ENCODE measurements around the gene TRIM72.
A peak's percentile ranks its signal among the peaks of the same experiment; 100 is the strongest.
"Not testable (repeated sequence)": the region's sequence is repeated elsewhere in the genome, so short reads cannot be mapped to it uniquely, and the experiment has no call there.

TRIM72 gene, protein sequence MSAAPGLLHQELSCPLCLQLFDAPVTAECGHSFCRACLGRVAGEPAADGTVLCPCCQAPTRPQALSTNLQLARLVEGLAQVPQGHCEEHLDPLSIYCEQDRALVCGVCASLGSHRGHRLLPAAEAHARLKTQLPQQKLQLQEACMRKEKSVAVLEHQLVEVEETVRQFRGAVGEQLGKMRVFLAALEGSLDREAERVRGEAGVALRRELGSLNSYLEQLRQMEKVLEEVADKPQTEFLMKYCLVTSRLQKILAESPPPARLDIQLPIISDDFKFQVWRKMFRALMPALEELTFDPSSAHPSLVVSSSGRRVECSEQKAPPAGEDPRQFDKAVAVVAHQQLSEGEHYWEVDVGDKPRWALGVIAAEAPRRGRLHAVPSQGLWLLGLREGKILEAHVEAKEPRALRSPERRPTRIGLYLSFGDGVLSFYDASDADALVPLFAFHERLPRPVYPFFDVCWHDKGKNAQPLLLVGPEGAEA

DNA sequence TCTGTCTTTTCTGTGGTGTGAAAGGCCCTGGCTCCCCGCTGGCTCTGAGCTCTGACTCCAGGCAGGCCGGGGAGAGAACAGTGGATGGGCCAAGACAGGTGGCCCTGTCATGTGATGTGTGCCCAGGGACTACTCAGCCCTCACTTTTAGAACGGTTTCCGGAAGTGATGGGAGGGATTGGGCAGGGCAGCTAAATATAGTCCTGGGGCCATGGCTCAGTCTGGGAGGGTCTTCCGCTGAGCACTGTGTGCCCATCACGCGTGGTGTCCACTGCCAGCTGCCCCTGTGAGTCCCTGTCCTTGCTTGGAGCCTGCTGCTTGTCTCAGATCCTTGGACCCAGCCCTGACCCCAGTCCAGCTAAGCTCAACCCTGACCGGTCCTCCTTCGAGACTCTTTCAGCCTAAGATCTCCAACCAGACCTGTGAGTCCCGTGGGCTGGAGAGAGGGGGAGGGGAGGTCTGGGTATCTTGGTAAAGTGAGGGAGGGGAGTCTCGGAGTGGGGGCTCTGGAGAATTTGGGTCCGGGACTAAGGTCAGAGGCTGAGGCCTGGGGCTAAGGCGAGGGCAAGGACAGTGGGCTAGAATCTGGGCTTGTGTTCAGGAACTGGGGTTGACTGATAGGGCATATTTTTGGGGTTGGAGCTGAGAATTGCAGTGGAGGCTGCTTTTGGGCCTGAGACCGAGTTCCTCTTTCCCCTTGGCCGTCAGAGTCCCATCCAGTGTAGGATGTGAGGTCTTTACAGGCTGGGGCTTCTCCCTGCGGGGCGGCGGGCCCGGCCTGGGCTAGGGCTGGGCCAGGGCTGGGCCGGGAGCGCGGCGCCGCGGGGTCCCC, at the start of gene TRIM72:
TRIM72 (plus strand) TSS at position 243 of the 831 bp plus-strand sequence. CDS start 620 bp downstream, outside the sequence.
- TF ChIP-seq, protein P1, sequence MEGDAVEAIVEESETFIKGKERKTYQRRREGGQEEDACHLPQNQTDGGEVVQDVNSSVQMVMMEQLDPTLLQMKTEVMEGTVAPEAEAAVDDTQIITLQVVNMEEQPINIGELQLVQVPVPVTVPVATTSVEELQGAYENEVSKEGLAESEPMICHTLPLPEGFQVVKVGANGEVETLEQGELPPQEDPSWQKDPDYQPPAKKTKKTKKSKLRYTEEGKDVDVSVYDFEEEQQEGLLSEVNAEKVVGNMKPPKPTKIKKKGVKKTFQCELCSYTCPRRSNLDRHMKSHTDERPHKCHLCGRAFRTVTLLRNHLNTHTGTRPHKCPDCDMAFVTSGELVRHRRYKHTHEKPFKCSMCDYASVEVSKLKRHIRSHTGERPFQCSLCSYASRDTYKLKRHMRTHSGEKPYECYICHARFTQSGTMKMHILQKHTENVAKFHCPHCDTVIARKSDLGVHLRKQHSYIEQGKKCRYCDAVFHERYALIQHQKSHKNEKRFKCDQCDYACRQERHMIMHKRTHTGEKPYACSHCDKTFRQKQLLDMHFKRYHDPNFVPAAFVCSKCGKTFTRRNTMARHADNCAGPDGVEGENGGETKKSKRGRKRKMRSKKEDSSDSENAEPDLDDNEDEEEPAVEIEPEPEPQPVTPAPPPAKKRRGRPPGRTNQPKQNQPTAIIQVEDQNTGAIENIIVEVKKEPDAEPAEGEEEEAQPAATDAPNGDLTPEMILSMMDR (IDR thresholded peaks at IDR 0.05; ENCODE audit: low read depth, low read length, missing control alignments) = no peak
- H3K4me3 ChIP-seq (replicated peaks; ENCODE audit: low read depth, low read length) = peak within 1 kb of the TSS; percentile 40
- no peak for DNase-seq (ENCODE audit: extremely low read depth, low read depth)

DNA sequence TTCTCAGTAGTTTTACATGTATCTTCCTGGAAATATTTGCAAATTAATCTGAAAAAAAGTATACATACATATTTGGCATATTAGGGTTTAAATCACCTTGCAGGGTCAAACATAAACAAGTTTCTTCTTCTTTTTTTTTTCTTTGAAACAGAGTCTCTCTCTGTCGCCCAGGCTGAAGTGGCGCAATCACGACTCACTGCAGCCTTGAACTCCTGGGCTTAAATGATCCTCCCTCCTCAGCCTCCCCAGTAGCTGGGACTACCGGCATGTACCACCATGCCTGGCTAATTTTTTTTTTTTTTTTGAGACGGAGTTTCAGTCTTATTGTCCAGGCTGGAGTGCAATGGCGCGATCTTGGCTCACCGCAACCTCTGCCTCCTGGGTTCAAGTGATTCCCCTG, 46.6 kb upstream of the TRIM72 start:
- no peak for DNase-seq (ENCODE audit: extremely low read depth, low read depth)
- no peak overlapping the region for H3K4me3 ChIP-seq (replicated peaks; ENCODE audit: low read depth, low read length)
- TF ChIP-seq, protein P1 (IDR thresholded peaks at IDR 0.05; ENCODE audit: low read depth, low read length, missing control alignments) = no peak

DNA sequence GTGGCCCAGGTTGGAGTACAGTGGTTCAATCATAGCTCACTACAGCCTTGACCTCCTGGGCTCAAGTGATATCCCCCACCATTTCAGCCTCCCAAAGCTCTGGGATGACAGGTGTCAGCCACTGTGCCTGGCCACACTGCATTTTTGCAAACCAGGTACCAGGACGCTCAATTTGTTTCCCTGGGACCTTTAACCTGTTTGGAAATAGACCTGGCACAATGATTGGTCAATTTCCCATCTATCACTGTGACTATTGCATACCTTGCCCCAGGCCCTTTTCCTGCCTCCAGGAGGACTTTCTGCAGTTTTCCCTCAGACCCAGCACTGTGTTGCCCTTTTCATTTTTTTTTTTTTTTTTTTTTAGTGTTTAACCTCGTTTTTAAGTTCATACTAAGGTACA, 45.1 kb upstream of the TRIM72 start:
- TF ChIP-seq, protein P1 (IDR thresholded peaks at IDR 0.05; ENCODE audit: low read depth, low read length, missing control alignments) = no peak
- no peak for DNase-seq (ENCODE audit: extremely low read depth, low read depth)
- no peak overlapping the region for H3K4me3 ChIP-seq (replicated peaks; ENCODE audit: low read depth, low read length)

DNA sequence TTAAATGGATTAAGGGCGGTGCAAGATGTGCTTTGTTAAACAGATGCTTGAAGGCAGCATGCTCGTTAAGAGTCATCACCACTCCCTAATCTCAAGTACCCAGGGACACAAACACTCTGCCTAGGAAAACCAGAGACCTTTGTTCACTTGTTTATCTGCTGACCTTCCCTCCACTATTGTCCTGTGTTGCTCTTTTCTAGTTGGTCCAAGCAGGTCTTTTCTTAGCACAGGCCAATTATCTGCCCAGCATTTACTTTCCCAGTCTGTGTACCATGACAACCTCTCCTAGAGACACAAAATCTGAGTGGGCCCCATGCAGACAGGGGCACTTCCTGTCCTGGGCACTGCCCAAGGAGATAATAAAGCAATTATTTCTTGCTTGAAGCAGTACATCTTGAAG, 43.9 kb upstream of the TRIM72 start:
- not testable (repeated sequence) for H3K4me3 ChIP-seq (replicated peaks; ENCODE audit: low read depth, low read length); DNase-seq (ENCODE audit: extremely low read depth, low read depth)

DNA sequence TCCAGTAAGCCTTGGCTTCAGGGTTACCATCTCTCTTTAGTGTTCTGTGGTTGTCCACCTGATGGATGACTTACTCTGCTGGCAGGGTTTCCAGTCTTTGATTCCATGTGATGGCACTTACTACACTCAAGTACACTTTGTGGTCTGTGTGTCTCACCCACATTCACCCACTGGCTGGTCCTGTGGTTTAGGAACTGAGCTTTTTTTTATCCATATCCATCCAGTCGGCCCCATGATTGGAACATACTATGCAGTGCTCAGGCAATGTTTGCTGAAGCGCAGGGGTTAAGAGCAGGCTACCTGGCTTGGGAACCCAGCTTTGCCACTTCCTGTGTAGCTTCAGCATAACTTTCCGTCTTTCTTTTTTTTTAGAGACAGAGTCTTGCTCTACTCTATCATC, 36.8 kb upstream of the TRIM72 start:
- H3K4me3 ChIP-seq (replicated peaks; ENCODE audit: low read depth, low read length) = no peak overlapping the region
- TF ChIP-seq, protein P1 (IDR thresholded peaks at IDR 0.05; ENCODE audit: low read depth, low read length, missing control alignments) = no peak
- peak; percentile 29 for DNase-seq (ENCODE audit: extremely low read depth, low read depth)

DNA sequence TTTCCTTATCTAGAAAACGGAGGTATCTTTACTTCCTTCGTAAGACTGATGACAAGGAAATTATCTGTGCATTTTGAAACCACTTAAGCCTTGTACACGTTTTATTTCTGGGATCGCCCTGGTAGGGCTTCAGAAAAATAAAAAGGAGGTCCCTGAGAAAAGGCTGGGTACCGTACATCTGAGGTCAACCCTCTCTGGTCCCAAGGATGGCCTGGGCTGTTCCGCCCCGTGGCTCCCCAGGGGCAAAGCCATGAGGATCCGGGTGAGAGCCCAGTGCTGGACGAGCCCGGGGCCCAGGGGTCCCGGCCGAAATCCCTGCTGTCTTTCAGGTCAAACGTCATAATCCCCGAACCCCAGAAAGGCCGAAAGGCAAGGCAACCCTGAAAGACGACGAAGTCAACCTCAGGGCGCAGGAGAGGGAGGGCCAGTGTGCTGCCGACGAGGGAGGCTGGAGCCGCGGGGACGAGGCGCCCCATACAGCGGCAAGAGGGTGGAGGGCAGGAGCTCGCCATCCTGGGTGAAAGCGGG, 34.6 kb upstream of the TRIM72 start:
- H3K4me3 ChIP-seq (replicated peaks; ENCODE audit: low read depth, low read length) = peak overlapping the region; percentile 86
- no peak for DNase-seq (ENCODE audit: extremely low read depth, low read depth)
- TF ChIP-seq, protein P1 (IDR thresholded peaks at IDR 0.05; ENCODE audit: low read depth, low read length, missing control alignments) = no peak

Data from HFF-Myc (cell line).